ENCODE measurements around the gene ANTXR2. TPM values are rescaled to one million over a fixed set of nuclear protein-coding genes. Genes with fewer than 3 reads are reported as not detected.

ANTXR2 gene
- total and polyA plus RNA-seq, 2 of the 13 experiments (the other 11 are each of a cell fraction or from before 2014, with no cell fraction given): 4.6 to 14.5 TPM

GRCh38 chr4:80035336-80035735 lies 37.7 kb downstream of the ANTXR2 start (continued):
- TF ChIP-seq THAP7 (CRISPR knock-in tag; IDR thresholded peaks at IDR 0.05) (no peak), GATAD2A (CRISPR knock-in tag; IDR thresholded peaks at IDR 0.05) (0 out of 2 replicates have a peak, but pooled peaks have one; percentile 46)

GRCh38 chr4:80033581-80033980 lies 39.4 kb downstream of the ANTXR2 start:
- Histone ChIP-seq H3K9ac (ENCODE audit: insufficient read depth, low read depth, low read length) (no peak overlapping the region), H3K36me3 (replicated peaks in 1 of 2; ENCODE audit: control insufficient read depth in 1 of 2, insufficient read depth in 2 of 2, low read length in 2 of 2) (no peaks in the 10 kb centered on the region), H3K4me3 (replicated peaks in 1 of 3; ENCODE audit: insufficient read depth in 1 of 3, low read depth in 2 of 3, low read length in 3 of 3) (no peak overlapping the region), H3K27me3 (ENCODE audit: control insufficient read depth in 1 of 2, insufficient read depth in 2 of 2, low read length in 2 of 2) (no peaks in the 10 kb centered on the region), H4K20me1 (ENCODE audit: insufficient read depth, low read length) (no peaks in the 10 kb centered on the region), H2AFZ (ENCODE audit: low read length) (no peak overlapping the region), H3K4me1 (ENCODE audit: insufficient read depth, low read length) (peaks cover 10% of the 10 kb centered on the region), H3K9me3 (ENCODE audit: low read length) (no peaks in the 10 kb centered on the region), H3K4me2 (ENCODE audit: low read depth, low read length) (no peak overlapping the region), H3K79me2 (ENCODE audit: insufficient read depth, low read length) (no peaks in the 10 kb centered on the region), H3K27ac (ENCODE audit: extremely low read length, insufficient read depth, low read length) (no peak overlapping the region)
- no peak for FAIRE-seq
- ChIA-PET POLR2A (no interaction called here), CTCF (ENCODE audit: low intra/inter-chr PET ratio, low total read pairs) (no interaction called here)
- no TSS peak for BruUV-seq (replicated peaks)
- DNase-seq (ENCODE audit: low spot score): no peak
- ATAC-seq: peak; percentile 41; the same call in 1 of the 3 replicates
- intact Hi-C loops (cut with micrococcal nuclease; ENCODE audit: unreplicated experiment) (no loop called here), in situ Hi-C loops (cut with HindIII; ENCODE audit: extremely low pct_ligation_motif_present, low pct_unique_long_range_greater_than_20kb) (no loop called here)
- TF ChIP-seq ZNF333 (CRISPR knock-in tag; IDR thresholded peaks at IDR 0.05; ENCODE audit: borderline replicate concordance) (no peak), BORCS8-MEF2B (CRISPR knock-in tag; IDR thresholded peaks at IDR 0.05) (no peak), POLR2G (IDR thresholded peaks at IDR 0.05; ENCODE audit: low read depth, low read length) (no peak), ZMYM3 (CRISPR knock-in tag; IDR thresholded peaks at IDR 0.05) (no peak), ZFP36 (IDR thresholded peaks at IDR 0.05; ENCODE audit: borderline replicate concordance, low read depth, low read length, partially characterized antibody) (no peak), ZNF251 (CRISPR knock-in tag; IDR thresholded peaks at IDR 0.05) (no peak), MXD3 (CRISPR knock-in tag; IDR thresholded peaks at IDR 0.05) (no peak), ZNF816 (CRISPR knock-in tag; IDR thresholded peaks at IDR 0.05; ENCODE audit: borderline replicate concordance) (no peak), THYN1 (CRISPR knock-in tag; IDR thresholded peaks at IDR 0.05; ENCODE audit: borderline replicate concordance, low read depth) (no peak), MZF1 (CRISPR knock-in tag; IDR thresholded peaks at IDR 0.05; ENCODE audit: borderline replicate concordance) (no peak), ZNF33B (CRISPR knock-in tag; IDR thresholded peaks at IDR 0.05) (no peak), ZBED4 (CRISPR knock-in tag; IDR thresholded peaks at IDR 0.05; ENCODE audit: borderline replicate concordance) (no peak), NR3C1 (CRISPR knock-in tag; IDR thresholded peaks at IDR 0.05) (no peak), ZNF501 (CRISPR knock-in tag; IDR thresholded peaks at IDR 0.05) (no peak), MAZ (IDR thresholded peaks at IDR 0.05; ENCODE audit: borderline replicate concordance, low read depth, low read length) (no peak), MAZ (CRISPR knock-in tag; IDR thresholded peaks at IDR 0.05; ENCODE audit: low read depth) (no peak)

All from HepG2 (cell line).